T-helper 22 cell (primary cell): Measurements from ENCODE around the gene STAT3.
"Not testable (repeated sequence)": the region's sequence is repeated elsewhere in the genome, so short reads cannot be mapped to it uniquely, and the experiment has no call there.

Experiments
- DNase-seq: peaks from one replicate; pipeline ENCODE4 v3.0.0-alpha.2; 2020; ENCODE audit warnings: low read depth

The STAT3 gene

DNA sequence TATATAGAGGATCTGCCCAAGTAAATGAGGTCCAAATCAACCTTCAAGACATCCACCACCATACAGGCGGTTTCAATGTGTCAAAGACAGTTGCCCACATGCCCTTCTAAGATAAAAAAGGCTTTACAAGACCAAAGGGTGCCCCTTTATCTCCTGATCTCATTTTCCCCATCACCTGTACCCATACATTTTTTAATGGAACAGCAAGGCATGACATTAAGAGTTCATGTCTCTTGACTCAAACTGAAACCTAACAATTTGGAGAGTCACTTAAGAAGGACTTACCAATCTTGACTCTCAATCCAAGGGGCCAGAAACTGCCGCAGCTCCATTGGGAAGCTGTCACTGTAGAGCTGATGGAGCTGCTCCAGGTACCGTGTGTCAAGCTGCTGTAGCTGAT is 40.1 kb downstream of the STAT3 start:
- no peak for DNase-seq

GRCh38 chr17:42347606-42348005 is 40.6 kb downstream of the STAT3 start:
- no peak for DNase-seq

- no peak for DNase-seq
These were observed 41.0 kb downstream of the STAT3 start for GRCh38 chr17:42347198-42347597.

DNA sequence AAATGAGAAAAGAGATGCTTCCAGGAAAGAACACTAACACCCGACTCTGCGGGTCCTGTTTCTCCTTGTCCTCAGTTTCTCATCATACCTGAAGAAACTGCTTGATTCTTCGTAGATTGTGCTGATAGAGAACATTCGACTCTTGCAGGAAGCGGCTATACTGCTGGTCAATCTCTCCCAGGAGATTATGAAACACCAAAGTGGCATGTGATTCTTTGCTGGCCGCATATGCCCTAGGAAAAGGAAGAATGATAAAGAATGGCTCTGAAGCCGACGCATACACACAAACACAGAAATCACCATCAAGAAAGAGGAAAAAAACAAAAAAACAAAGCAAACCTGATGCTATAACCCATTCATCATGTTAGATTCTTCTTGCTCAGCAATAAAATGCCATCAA is 41.8 kb downstream of the STAT3 start:
- DNase-seq, result no peak

DNA sequence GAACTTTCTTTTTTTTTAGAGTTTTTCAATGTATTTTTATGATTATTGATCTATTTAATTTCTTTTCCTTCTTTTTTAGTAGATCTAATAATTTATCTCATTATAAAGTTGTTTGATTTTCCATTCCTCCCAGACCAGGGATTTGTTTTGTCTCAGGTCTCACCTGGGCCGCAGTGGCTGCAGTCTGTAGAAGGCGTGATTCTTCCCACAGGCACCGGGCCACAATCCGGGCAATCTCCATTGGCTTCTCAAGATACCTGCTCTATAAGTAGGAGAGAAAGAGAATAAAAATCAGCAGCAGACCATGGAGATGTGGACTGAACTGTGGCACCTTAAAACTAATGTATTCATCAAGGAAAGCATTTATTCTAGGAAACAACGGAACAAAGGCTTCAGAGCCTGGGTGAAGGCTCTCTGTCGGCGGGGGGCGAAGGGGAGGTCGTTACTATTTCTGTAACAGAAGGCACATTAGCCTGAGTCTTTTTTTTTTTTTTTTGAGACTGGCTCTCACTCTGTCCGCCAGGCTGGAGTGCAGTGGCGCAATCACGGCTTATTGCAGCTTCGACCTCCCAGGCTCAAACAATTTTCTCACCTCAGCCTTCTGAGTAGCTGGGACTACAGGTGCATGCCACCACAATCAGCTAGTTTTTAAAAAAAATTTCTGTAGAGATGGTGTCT is 42.7 kb downstream of the STAT3 start:
- DNase-seq, result no peak

GRCh38 chr17:42342242-42343008 is 45.8 kb downstream of the STAT3 start:
- DNase-seq, result no peak

DNA sequence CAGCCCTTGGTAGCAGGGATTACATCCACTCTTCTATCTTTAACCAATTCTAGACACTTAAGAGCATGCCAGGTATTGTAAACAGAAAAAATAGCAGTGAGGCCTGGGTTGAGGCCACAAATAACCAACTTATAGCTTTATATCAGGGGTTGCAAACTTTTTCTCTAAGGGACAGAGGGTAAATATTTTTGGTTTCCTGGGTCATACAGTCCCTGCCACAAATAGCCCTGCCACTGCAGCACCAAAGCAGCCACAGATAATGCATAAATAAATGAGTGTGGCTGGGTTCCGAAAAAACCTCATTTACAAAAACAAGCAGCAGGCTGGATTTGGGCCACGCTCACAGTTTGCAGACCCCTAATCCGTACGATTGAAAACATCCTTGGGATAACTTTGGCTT is 46.7 kb downstream of the STAT3 start:
- no peak for DNase-seq

- no peak for DNase-seq
These were observed 47.5 kb downstream of the STAT3 start for GRCh38 chr17:42340691-42341127.

- DNase-seq, result no peak
These were observed 49.0 kb downstream of the STAT3 start for GRCh38 chr17:42339221-42339620.

DNA sequence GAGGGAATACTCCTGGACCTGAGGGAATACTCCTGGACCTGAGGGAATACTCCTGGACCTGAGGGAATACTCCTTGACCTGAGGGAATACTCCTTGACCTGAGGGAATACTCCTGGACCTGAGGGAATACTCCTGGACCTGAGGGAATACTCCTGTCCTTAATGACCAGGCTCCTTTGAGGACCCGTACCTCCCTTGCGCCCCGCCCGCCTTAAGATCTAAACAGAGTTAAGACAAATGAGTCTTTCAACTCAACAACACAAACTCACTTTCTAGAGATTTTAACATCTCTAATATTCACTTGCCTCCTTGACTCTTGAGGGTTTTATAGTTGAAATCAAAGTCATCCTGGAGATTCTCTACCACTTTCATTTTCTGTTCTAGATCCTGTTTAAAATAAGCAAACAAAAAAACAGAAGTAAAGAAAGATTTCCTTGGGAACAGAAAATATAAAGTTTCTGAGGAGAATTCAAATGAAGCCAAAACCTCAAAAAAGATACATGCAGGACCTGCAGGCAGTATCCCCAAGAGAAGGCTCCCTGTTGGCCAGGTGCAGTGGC is 49.7 kb downstream of the STAT3 start:
- DNase-seq, result no peak

DNA sequence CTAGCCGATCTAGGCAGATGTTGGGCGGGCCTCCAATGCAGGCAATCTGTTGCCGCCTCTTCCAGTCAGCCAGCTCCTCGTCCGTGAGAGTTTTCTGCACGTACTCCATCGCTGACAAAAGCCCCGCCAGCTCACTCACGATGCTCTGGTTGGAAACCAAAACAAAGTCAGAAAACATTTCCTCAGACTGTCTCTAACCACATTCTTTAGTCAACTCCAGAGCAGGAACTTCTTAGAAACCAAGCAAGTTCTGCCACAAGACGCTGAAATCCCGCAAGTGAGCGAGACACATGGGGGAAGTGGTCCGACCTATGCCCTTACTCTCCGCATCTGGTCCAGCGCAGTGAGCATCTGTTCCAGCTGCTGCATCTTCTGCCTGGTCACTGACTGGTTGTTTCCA is 50.8 kb downstream of the STAT3 start:
- peak; percentile 53 for DNase-seq

GRCh38 chr17:42334677-42335076 is 53.6 kb downstream of the STAT3 start:
- no peak for DNase-seq

DNA sequence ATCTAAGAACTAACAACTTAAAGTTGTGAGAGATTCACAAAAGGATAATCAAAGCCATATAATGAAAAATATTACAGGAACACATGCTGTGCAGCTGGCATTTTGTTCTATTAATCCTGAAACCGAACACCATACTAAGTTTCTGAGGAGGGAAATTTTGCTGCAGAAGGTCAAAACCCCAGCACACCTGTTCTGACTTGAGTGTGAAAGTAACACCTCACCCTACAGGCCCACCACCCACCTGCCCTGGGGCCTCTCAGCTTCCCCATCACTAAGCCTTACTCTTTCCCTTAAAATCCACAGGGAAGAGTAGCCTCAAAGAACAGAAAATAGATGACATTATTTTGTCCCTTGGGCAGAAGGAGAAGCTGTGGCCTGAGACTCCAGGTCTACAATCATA is 55.2 kb downstream of the STAT3 start:
- DNase-seq, result no peak

DNA sequence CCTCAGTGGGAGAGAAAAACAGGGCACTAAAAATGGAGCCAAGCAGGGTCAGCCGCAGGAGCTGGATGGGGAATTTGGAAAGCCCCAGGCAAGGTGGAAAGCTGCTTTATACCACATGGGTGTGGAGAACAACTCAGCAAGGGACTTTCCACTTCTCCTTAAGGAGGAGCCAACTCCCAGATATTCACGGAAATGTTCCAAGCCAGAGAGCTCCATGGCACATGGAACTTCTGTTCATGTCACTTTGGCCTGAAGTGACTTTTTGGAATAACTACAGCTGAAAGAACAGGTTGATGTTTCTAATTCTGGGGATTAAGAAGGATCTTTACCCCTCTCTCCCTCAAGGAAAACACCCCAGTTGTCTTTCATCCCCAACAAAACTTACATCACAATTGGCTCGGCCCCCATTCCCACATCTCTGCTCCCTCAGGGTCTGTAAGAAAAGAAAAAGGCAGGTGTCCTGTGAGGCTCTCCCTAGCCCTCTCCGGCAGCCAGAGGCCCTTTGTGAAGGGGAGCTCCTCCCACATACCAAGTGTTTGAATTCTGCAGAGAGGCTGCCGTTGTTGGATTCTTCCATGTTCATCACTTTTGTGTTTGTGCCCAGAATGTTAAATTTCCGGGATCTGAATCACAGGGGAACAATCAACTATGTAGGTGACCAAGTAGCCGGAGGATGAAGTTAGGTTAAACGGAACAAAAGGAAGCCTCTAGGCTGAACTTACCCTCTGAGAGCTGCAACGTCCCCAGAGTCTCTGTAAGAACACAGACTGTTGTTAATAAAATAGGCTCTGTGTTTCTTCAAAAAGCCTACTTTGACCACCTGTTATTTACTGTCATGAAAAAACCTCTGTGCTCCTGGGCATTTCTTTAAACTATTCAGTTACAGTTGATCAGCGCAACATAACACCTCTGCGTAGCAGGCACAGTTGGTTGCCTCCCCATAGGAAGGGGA is 58.9 kb downstream of the STAT3 start:
- no peak for DNase-seq

GRCh38 chr17:42325026-42325425 is 63.2 kb downstream of the STAT3 start:
- DNase-seq, result no peak

DNA sequence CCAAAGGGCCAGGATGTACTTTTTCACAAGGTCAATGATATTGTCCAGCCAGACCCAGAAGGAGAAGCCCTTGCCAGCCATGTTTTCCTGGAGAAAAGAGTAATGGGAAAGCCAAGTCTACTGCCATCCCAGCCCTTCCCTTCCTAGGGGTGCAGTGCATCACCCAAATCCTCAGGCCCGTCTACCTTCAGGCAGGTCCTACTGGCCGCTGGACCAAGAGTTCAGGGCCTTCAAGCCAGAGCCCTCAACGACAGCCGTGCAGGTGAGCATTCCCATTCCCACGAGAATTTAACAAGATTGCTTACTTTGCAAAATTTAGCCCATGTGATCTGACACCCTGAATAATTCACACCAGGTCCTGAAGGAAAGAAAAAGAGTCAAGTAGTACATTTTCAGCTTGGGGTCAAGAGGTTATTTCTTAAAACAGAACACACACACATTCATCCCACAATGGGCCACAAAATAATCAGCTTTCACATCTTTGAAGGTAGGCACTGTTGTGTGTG is 64.9 kb downstream of the STAT3 start:
- DNase-seq, result no peak

- DNase-seq, result peak; percentile 81
These were observed 65.6 kb downstream of the STAT3 start for GRCh38 chr17:42322382-42323267.

- no peak for DNase-seq
These were observed 66.7 kb downstream of the STAT3 start for GRCh38 chr17:42321555-42321954.

- not testable (repeated sequence) for DNase-seq
These were observed 70.3 kb downstream of the STAT3 start for GRCh38 chr17:42317967-42318366.

DNA sequence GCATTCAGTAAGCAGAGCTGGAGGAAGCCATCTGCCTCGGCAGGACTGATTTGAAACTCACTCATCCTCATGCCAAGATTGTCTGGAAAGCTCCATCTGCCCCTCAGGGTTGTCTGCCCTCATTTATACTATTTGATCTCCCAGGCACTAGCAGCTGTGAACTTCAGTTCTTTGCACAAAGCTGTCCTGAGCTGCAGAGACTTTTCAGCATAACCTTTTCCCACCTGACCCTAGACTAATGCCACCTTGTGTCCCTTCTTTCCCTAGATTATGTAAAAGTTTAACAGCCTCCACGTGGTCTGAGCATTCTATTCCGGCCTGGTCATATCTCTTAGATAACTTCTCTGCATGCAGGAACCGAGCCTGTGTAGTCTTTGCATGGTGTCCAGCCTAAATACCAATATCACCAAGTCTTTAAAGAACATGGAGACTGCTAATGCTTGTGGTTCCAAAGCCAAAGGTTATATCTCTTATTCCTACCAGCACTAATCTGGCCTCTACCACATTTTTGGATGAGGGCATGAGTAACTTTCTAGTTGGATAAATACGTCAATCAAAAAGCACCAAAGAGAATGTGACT is 70.9 kb downstream of the STAT3 start:
- DNase-seq, result no peak

DNA sequence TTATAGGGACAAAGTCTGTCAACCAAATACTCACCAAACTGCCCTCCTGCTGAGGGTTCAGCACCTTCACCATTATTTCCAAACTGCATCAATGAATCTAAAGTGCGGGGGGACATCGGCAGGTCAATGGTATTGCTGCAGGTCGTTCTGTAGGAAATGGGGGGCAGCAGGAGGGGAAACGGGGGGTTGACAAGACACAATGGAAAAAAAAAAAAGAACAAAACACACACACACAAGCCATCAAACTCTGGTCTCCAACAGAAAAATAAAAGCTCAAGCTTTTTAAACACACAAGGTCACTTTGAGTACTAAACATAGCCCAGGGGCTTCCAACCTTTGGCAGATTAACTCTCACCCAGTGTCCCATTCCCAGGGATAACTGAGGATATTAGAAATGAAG is 71.5 kb downstream of the STAT3 start:
- no peak for DNase-seq
